GM19238 (cell line): ENCODE measurements around the gene DTWD2.
A peak's percentile ranks its signal among the peaks of the same experiment; 100 is the strongest.

Experiments
- DNase-seq: peaks from one replicate; pipeline ENCODE4 v3.0.0; 2011; ENCODE audit warnings: low spot score; ENCODE audit not compliant: insufficient read length

The DTWD2 gene, protein sequence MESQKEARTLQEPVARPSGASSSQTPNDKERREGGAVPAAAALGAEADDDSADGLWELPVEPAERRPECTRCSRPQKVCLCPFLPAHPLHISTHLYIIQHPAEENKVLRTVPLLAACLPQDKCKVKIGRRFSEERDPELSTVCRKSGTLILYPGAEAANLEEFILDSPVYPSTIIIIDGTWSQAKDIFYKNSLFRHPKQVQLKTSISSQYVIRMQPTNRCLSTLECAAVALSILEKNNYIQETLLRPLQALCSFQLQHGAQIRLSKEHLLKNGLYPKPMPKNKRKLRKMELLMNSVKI

DNA sequence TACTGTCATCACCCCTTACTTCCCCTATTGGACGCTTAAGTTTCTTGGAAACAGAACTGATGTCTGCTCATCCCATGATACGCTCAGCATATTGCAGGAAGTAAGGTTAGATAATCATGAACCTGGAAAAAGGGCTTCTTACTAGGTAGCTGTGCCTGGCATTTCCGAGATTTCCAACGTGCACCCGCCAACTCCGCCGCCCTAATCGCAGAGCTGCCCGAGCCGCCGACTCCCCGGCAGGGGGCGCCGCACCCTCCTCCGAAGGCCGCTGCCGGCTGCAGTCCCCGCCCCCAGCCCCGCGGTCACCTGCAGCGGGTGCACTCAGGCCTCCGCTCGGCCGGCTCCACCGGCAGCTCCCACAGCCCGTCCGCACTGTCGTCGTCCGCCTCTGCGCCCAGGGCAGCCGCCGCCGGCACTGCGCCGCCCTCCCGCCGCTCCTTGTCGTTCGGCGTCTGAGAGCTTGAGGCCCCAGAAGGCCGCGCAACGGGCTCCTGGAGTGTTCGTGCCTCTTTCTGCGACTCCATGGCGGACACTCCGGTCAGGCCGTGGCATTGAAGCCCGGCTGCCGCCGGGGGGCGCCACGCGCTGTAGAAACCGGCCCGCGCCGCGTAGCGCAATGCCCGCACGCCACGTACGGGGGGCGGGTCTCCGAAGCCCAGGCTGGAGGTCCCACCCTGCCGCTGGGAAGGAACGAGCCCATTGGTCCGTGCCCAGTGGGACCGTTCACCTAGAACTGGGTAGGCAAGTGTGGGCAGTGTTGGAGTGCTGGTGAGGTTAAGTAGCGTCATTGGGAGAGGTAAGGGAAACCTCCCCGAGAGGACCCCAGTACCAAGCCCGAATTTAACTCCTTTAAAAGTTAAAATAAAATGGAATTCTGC is at the start of gene DTWD2:
Gene DTWD2, minus strand, starts transcription at position 560 of the 878 bp plus-strand sequence. Its CDS starts 36 bp downstream, at position 524.
- DNase-seq, result peak; percentile 87

DNA sequence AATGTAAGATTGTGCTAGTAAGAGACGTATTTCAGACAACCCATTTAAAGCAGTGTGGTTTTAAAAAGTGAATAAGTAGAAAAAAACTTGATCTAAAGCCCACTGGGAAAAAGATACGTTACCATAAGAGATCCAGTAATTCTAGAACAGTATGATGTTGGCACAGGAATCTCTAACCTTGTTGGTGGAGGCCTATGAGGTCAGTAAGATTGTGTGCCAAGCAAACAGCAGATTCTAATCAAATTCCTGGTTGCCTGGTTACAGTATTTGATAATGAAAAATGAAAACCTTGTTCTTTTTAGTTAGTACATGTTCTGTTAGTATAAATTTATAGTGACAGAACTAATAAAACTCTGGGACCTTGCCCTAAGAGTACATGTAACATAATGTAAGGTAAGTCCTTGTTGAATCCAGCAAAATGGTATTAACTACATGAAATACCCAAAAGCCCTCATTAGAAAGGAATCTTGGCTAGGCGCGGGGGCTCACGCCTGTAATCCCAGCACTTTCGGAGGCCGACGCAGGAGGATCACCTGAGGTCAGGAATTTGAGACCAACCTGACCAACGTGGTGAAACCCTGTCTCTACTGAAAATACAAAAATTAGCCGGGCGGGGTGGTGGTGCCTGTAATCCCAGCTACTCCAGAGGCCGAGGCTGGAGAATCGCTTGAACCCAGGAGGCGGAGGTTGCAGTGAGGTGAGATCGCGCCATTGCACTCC is 49.3 kb upstream of the DTWD2 start:
- DNase-seq, result no peak

DNA sequence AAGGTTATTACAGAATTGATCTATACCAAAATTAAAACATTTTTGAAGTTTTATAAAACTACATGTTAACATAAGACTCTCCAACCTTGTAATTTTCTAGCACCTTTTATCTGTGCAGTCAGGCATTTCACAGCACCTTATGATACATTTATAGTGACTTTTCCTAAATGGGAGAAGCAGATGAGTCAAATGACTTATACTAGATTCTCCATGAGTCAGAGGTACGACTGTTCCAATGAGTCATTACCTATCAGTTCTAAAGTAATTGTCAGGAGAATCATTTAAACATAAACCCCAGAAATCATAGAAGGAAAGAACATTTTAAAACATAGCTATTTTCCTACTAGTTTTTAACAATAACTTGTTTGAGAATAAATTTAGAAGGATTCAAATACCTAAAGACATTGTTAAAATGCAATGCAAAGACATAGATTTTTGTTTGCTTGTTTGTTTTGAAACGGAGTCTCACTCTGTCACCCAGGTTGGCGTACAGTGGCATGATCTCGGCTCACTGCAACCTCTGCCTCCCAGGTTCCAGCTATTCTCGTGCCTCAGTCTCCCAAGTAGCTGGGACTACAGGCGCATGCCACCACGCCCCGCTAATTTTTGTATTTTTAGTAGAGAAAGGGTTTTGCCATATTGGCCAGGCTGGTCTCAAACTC is 47.9 kb upstream of the DTWD2 start:
- DNase-seq, result no peak

DNA sequence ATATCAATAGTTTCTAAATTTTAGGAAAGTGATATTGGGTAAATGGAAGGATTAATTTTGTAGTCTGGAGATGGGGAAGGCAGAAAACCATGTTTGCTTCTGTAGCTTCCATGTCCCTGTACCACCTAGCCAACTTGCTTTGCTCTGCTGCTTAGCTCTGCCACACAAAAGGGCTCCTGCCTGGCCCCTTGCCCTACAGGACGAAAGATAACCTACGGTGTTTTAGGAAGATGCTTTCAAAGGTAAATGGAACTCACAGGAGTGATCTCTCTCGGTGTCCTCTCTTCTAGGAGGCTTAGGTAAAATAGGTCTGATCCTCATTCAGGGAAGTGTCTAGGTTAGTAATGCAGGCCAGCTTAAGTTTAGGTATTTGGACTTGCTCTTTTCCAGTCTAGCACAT is 44.8 kb upstream of the DTWD2 start:
- no peak for DNase-seq

DNA sequence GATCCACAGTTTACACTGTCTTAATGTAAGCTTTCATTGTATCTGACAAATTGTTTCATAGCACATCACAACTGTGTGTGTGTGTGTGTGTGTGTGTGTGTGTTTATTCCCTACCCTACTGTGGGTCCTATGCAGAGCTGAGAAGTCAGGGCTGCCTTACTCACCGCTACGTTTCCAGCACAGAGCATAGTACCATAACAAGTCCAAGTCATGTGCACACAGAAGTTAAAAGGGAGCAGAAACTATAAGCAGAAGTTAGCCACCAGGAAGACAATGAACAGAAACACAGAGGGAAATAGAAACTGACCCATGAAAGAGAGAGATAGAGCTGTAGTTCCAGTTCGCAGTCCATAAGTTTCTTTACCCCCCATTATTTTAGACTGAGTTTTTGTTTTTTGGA is 44.3 kb upstream of the DTWD2 start:
- DNase-seq, result no peak

DNA sequence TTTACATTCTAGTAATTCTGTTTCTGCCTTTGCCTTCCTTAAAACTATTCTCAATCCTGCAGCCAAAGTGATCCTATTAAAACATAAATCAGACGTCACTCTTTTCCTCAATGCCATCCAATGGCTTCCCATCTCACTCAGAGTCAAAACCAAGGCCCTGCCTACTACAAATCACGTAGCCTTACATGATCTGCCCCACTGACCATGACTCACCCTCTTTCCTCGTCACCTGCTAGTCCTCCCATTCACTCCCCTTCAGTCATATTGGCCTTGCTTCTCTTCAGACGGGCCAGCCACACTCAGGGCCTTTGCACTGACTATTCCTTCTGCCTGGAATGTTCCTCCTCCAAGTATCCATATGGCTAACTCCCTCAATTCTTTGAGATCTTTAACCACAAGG is 43.6 kb upstream of the DTWD2 start:
- DNase-seq, result no peak

DNA sequence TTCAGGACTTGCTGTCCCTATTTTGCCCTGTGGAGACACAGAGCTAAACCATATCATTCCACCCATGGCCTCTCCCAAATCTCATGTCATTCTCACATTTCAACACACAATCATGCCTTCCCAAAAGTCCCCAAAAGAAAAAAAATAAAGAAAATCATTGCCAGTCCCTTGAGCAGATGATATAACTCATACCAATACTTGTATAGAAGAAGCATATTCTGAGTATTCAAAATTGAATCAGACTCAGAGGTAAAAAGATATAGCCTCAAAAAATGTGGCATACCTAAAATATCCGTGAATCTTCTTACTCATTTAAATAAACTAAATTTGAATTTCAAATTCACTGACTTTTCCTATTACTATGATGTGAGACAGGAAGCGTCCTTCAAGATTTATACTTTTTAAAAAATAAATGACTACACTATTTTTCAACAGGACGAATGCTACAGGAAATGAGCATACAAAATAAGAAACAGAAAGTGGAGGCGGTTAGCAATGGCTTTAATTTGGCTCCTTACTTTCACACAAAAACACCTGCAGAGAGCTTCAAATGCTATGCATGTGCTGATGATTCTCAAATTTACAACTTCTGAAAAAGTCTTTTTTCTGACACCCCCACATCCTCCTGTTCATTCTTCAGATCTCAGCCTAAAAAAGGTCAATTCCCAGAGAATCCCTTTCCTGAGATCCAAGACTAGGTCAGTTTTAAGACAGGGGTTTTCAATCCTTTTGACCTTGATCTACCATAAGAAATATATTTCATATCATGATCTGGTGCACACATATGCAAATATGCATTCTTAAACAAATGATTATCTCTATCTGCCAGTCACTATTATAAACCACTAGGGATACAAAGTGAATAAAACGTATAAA is 42.9 kb upstream of the DTWD2 start:
- no peak for DNase-seq

DNA sequence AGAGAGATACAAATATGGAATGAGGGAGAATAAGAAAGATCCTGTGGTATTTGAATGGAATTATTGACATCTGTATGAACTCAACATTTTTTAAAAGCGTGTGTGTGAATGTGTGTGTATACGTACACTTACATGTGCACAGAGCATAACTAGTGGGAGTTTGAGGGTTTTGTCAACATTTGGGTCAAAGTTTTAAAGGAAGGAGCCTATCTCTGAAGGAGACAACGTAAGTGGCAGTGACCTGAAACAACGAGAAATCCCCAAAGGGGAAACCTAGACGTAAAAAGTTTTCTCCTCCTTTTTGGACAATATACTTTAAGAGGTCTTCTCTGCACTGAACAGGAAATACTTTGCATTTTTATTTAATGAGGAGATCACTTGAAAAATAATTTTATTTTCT is 40.2 kb upstream of the DTWD2 start:
- no peak for DNase-seq

DNA sequence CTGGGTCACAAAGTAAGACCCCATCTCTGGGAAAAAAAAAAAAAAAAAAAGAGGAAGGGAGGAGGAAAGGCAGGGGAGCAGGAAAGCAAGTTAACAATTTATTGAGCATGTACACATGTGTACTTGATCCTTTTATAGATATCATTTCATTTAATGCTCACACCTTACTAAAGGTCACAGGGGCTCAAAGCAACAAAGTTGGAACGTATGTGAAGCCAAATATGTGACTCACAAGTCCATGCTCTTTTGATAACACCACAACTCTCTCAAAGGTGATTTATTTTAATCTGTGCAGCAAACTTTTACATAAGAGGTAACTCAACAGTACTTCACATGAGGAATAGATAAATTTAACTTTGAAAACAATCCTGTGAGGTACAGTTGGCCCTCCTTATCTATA is 34.4 kb upstream of the DTWD2 start:
- no peak for DNase-seq

DNA sequence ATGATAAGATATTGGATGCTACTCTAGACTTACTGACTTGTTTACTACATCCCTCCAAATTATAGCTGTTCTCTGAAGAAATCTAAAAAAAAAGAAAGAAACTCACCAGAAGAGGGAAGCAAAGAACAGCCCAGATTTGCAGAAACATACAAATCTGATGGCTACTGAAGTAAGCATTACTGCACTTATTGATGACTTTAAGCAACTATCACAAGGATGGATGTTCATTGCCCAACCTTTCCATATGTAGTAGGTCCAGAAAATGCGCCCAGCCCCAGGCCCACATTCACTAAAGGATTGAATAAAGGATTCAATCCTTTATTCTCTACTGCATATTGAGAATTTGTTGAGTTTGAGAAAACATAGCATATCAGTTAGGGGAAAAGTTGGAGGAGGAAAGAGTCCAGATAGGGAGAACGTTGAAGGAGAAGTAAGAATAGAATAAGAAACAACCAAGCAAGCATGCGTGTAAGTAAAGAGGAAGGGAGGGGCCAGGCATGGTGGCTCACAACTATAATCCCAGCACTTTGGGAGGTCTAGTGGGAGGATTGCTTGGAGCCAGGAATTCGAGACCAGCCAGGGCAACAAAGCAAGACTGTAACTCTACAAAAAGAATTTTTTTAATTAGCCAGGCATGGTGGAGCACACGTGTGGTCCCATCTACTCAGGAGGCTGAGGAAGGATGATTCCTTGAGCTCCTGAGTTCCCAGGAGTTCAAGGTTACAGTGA is 33.8 kb upstream of the DTWD2 start:
- no peak for DNase-seq

DNA sequence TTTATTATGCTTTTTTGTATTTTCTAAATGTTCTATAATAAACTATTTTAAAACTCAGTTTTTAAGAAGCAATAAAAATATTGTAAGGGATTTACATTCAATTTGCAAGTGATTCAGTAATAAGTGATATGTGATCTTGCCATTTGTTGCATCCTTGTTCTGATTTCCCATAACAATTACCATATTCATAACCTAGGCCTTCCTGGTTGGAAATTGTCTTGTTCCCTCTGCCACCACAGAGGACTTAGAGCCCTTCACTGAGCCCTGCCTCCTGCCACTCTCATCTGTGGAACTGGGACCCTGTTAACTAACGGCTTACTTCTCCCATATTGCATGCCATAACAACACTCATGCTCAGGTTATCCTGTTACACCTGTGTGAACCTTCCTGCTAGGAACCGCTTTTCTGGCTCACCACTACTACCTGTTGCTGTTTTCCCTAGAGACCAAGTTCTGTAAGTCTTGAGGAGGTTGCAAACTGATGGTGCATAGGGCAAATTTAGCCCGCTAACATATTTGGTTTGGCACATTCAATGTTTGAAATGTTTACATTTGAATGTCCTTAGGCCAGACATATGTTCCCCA is 32.9 kb upstream of the DTWD2 start:
- no peak for DNase-seq

DNA sequence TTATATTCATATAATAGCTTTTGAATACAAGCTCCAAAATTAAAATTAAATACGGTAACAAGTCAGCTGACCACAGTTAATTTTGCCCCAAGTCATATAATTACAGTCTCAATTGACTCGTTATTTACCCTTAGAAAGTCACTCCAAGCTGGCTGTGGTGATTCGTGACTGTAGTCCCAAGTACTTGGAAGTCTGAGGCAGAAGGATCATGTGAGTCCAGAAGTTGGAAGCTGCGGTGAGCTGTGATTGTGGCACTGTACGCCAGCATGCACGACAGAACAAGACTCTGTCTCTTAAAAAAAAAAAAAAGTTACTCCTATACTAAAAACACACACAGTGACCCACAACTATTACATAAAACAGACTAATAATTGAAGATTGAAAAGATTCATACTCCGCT is 31.6 kb upstream of the DTWD2 start:
- DNase-seq, result no peak

DNA sequence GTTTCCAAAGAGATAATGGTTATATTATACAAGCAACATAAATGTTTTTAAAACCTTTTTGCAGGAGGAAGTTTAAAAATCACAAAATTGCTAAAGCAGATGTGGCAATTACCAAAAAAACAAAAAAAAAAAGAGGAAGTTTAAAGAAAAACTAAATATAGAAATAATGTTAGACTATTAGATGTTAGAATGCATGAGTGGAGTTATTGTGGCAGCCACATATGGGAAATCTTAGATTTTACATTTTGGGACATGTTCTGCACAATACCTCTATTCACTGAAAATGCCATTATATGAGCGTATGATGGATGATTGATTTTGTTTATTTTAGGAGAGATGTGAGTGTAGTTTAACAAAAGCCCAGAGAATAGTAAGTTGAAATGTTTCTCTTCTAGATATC is 31.2 kb upstream of the DTWD2 start:
- no peak for DNase-seq

DNA sequence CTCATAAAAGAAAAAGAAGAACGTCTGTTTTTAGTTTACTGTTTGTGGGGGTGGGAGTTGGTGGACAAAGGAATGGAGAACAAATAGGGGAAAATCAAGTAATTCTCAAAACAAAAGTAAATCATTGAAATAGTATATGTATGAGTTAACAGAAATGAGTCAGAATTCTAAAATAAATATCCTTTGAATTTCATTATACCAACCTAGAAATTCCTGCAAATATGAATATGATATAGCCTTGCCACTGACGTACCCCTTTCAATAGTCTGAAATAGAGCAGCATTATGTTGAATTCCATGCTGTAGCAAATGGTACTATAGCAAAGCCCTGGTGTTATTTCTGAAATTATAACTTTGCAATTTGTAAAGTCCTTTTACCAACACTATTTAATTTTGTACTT is 29.6 kb upstream of the DTWD2 start:
- no peak for DNase-seq

DNA sequence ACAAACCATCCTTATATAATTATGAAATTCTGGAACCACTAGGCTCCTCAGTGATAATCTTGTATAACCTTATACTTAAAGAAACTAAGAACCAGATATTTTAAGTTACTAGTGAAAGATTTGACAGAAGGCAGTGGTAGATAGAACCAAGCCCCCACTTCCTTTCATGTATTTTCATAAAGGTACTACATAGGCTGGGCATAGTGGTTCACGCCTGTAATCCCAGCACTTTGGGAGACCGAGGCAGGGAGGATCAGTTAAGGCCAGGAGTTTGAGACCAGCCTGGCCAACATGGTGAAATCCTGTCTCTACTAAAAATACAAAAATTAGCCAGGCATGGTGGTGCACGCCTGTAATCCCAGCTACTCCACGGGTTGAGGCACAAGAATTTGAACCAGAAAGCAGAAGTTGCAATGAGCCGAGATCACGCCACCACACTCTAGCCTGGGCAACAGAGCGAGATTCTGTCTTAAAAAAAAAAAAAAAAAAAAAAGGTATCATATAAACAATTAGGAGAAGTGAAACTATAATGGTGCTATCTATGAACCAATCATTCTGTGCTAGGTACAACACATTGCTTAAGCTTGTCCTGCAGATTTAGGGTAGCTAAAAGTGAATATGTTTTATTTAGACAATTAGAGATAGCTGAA is 27.9 kb upstream of the DTWD2 start:
- no peak for DNase-seq

DNA sequence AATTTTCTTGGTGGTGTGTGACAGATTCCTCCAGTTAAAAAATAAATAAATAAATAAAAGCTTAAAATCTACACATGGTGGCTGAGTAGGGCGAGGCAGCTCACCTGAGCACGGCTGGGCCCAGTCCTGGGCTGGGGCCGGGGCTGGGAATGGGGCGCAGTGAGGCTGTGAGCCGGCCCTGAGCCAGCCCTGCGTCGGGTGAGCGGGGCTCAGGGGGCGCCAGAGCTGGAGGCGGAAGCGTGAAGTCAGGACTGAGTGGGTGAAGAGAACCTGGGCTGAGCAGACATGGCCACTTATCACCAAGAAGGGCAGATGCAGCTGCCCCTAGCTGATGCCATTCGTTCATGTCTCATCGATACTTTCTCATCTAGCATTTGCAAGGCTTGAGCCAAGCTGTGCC is 22.8 kb upstream of the DTWD2 start:
- DNase-seq, result no peak

DNA sequence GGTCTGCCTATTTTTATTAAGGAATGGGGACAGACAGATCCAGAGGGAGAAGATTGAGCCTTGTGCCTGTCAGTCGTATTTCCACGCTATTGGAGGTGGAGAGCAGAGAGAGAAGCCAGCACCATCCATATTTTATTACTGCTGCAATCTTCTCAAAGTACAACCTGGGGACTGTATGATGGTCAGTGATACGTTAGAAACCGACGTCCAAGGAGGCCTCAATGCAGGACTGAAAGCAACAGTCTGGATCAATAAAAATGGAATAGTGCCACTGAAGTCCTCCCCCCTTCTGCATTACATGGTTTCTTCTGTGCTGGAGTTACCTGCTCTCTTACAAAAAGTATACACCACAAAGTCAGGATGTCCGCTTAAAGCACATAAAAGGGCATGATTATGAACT is 21.9 kb upstream of the DTWD2 start:
- no peak for DNase-seq

DNA sequence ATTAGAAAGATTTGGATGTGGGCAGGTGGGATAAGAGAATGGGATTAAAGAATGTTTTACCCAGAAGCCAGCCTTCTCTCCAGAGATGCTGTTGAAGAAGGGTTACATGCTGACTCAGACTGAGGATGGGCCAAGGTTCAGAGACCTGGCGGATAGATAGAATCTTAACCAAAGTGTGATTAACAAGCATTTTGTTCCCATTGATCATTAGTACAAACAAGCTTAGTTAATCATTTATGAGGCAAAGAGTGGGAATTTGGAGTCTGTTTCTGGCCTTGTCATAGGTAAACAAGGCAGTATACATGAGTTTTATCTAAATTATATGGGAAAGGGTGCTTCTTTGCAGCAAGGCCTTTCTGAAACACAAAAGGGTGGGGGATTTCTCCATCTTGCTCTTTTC is 20.8 kb upstream of the DTWD2 start:
- no peak for DNase-seq

DNA sequence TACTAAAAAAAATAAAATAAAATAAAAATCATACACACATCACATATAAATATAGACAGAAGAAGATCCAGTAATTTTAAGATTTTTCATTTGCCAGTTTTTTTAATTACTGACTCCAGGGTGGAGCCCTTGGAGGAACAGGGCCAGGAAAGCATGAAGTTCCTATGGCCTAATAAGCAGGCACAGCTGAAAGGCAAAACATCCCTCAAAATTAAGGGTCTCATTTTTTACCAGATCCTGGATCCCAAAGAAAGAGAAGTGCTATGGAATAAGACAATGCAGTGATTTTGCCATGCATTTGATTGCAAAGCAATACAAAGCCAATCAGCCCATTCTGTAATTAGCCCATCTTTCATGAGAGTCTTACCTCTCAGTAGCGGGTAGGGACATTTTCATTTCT is 11.3 kb upstream of the DTWD2 start:
- DNase-seq, result no peak
